ENCODE data around the gene SPSB1.

The SPSB1 gene

GRCh38 chr1:9368356-9368755, 75.7 kb downstream of the SPSB1 start:
- TF ChIP-seq REST (IDR thresholded peaks at IDR 0.05; ENCODE audit: insufficient read depth in 1 of 2, low read depth in 2 of 2, low read length in 2 of 2) = no peak
- TF ChIP-seq TAF1 (IDR thresholded peaks at IDR 0.05; ENCODE audit: borderline replicate concordance, insufficient read depth, low read length) = no peak
- TF ChIP-seq FOXP2 (optimal IDR thresholded peaks at IDR 0.05; ENCODE audit: borderline replicate concordance, extremely low read depth, extremely low read length, insufficient read depth) = no peak
- TF ChIP-seq POLR2AphosphoS5 (IDR thresholded peaks at IDR 0.05; ENCODE audit: low read depth, low read length) = no peak
- no peak for TF ChIP-seq SIN3A (IDR thresholded peaks at IDR 0.05; ENCODE audit: borderline replicate concordance, insufficient read depth, low read length)

GRCh38 chr1:9369964-9370788, 77.5 kb downstream of the SPSB1 start:
- TF ChIP-seq POLR2AphosphoS5 (IDR thresholded peaks at IDR 0.05; ENCODE audit: low read depth, low read length) (no peak), FOXP2 (optimal IDR thresholded peaks at IDR 0.05; ENCODE audit: borderline replicate concordance, extremely low read depth, extremely low read length, insufficient read depth) (no peak), REST (IDR thresholded peaks at IDR 0.05; ENCODE audit: insufficient read depth in 1 of 2, low read depth in 2 of 2, low read length in 2 of 2) (no peak), SIN3A (IDR thresholded peaks at IDR 0.05; ENCODE audit: borderline replicate concordance, insufficient read depth, low read length) (no peak), TAF1 (IDR thresholded peaks at IDR 0.05; ENCODE audit: borderline replicate concordance, insufficient read depth, low read length) (no peak)

GRCh38 chr1:9371391-9371935, 78.8 kb downstream of the SPSB1 start:
- TF ChIP-seq FOXP2 (optimal IDR thresholded peaks at IDR 0.05; ENCODE audit: borderline replicate concordance, extremely low read depth, extremely low read length, insufficient read depth) (no peak), TAF1 (IDR thresholded peaks at IDR 0.05; ENCODE audit: borderline replicate concordance, insufficient read depth, low read length) (no peak), REST (IDR thresholded peaks at IDR 0.05; ENCODE audit: insufficient read depth in 1 of 2, low read depth in 2 of 2, low read length in 2 of 2) (no peak), POLR2AphosphoS5 (IDR thresholded peaks at IDR 0.05; ENCODE audit: low read depth, low read length) (no peak), SIN3A (IDR thresholded peaks at IDR 0.05; ENCODE audit: borderline replicate concordance, insufficient read depth, low read length) (no peak)

- TF ChIP-seq REST (IDR thresholded peaks at IDR 0.05; ENCODE audit: insufficient read depth in 1 of 2, low read depth in 2 of 2, low read length in 2 of 2) = no peak
- TF ChIP-seq FOXP2 (optimal IDR thresholded peaks at IDR 0.05; ENCODE audit: borderline replicate concordance, extremely low read depth, extremely low read length, insufficient read depth) = no peak
- TF ChIP-seq POLR2AphosphoS5 (IDR thresholded peaks at IDR 0.05; ENCODE audit: low read depth, low read length) = no peak
- TF ChIP-seq SIN3A (IDR thresholded peaks at IDR 0.05; ENCODE audit: borderline replicate concordance, insufficient read depth, low read length) = no peak
- TF ChIP-seq TAF1 (IDR thresholded peaks at IDR 0.05; ENCODE audit: borderline replicate concordance, insufficient read depth, low read length) = no peak
Measured at GRCh38 chr1:9371951-9372350, 79.3 kb downstream of the SPSB1 start.
